C1 segment of cervical spinal cord (tissue), 14 donors: ENCODE measurements around the gene PDHX.

ENCODE experiments used
- DNase-seq, 14 donors: peaks; one replicate each; lab custom pipeline; 2025; lab: John Stamatoyannopoulos, UW

Gene PDHX

DNA sequence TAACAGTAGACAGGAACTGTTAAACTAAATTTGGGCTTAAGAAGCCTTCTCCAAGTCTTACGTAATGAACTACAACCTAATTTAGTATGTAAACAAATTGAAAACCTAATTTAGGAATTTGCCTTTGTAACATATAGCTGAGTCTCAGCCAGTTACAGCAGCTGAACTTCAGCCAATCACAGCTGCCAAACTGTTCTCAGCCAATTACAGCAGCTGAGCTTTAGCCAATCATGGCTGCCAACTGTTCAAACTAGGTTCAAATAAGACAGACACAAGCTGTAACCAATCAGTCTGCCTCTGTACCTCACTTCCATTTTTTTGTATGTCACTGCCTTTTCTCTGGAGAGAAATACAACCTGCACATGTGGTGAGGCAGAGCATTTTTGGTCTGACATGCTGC is 127.5 kb downstream of the PDHX start:
- DNase-seq, result no peak

DNA sequence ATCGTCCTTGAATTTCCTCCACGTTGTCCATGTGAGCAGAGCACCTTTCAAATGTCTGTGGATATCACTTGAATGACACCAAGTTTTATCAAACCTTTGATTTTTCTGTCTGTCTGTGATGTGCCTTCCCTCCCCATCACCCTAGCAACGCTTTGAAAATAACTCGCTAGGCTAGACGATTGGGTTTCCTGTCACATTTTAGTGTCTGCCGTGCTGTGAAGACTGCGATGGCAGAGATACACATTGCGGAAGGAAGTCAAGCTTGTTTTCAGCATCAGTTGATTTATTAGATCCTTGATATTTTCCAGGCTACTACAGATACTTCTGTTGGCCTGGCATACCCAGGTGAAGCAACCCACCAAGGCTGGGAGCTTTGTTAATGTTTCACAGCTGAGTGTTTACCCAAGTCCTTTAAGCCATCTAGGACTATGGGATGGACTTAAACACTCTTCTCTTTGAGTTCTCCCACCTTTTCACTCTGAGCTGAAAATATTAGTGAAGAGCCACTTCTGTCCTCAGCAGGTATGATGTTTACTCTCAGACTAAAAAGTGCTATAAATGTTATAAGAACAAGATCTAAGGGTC is 128.9 kb downstream of the PDHX start:
- no peak for DNase-seq
